ENCODE results near the gene PRKG1. TPM values are rescaled to one million over a fixed set of nuclear protein-coding genes. Genes with fewer than 3 reads are reported as not detected.

The PRKG1 gene
- total RNA-seq = 3.7 and 4.6 TPM in 2 replicates
- long read RNA-seq, partial matches to known transcripts = 1 of 4 reads
- long read RNA-seq, other reads (novel, unspliced or antisense) = 3 of 4 reads

DNA sequence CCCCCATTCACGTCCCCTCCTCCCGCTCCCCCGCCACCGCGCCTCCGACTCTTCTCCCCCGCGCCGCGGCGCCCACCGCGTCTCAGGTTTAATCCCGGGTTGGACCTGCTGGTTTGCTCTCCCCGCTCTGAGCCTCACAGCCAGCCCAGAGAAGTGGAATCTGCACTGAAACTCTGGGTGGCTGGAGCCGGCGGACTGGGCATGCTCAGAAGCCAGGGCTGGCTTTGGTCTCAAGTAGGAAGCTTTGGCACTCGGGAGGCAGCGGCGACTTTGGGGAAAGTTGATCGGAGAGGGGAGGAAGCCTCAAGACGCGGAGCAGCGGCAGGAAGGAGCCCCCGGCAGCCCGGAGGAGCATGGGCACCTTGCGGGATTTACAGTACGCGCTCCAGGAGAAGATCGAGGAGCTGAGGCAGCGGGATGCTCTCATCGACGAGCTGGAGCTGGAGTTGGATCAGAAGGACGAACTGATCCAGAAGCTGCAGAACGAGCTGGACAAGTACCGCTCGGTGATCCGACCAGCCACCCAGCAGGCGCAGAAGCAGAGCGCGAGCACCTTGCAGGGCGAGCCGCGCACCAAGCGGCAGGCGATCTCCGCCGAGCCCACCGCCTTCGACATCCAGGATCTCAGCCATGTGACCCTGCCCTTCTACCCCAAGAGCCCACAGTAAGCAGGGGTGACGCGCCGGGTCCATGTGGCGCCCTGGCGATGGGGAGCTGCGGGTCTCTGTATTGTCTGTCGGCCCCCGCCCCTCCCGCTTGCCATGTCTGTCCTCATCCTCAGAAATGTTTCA, at the start of gene PRKG1:
Gene PRKG1, plus strand, starts transcription at position 250 of the 791 bp plus-strand sequence.
- Mint-ChIP-seq H3K27ac (peak within 1 kb of the TSS; percentile 94), H3K9me3 (ENCODE audit: low read depth) (no peaks in the 10 kb centered on the region), H3K4me1 (ENCODE audit: low read depth) (peaks cover 5% of the 10 kb centered on the region), H3K27me3 (peaks cover 30% of the 10 kb centered on the region), H3K4me3 (ENCODE audit: low read depth) (peak within 1 kb of the TSS; percentile 86), H3K36me3 (ENCODE audit: insufficient read depth) (no peaks in the 10 kb centered on the region)
- DNase-seq (ENCODE audit: low spot score, unreplicated experiment) = peak; percentile 59
- TF ChIP-seq CTCF (IDR thresholded peaks at IDR 0.05; ENCODE audit: unreplicated experiment) = no peak

GRCh38 chr10:51028420-51028819, 45.9 kb upstream of the PRKG1 start:
- no peak for DNase-seq (ENCODE audit: low spot score, unreplicated experiment)
- no peak overlapping the region for H3K27ac Mint-ChIP-seq
- no peaks in the 10 kb centered on the region for H3K27me3 Mint-ChIP-seq
- H3K4me1 Mint-ChIP-seq (ENCODE audit: low read depth) = peaks cover 1% of the 10 kb centered on the region
- no peak overlapping the region for H3K4me3 Mint-ChIP-seq (ENCODE audit: low read depth)
- H3K9me3 Mint-ChIP-seq (ENCODE audit: low read depth) = no peaks in the 10 kb centered on the region
- no peak for TF ChIP-seq CTCF (IDR thresholded peaks at IDR 0.05; ENCODE audit: unreplicated experiment)
- H3K36me3 Mint-ChIP-seq (ENCODE audit: insufficient read depth) = no peaks in the 10 kb centered on the region

DNA sequence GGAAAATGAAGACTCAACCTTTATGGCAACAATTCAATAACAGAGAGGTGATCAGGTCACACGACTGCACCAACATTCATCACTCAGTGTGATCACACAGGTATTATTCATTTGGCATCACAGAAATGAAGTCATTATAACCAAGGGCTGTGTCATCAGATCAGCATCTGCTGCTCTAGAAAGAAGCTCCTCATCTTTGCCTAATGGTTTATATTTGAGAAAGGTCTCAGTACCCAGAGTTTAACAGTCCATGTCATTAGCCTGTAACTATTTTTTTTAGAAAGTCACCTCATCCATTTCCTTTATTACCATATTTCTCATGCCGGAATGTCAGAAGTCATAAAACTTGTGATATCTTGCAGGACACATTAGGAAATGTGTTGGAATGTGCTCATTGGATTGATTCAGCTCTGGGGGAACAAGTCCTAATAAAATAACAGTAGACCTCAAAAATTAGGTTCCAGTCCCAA, 45.1 kb upstream of the PRKG1 start:
- Mint-ChIP-seq H3K27ac (no peak overlapping the region), H3K4me3 (ENCODE audit: low read depth) (no peak overlapping the region), H3K4me1 (ENCODE audit: low read depth) (peaks cover 1% of the 10 kb centered on the region), H3K9me3 (ENCODE audit: low read depth) (no peaks in the 10 kb centered on the region), H3K36me3 (ENCODE audit: insufficient read depth) (no peaks in the 10 kb centered on the region), H3K27me3 (no peaks in the 10 kb centered on the region)
- TF ChIP-seq CTCF (IDR thresholded peaks at IDR 0.05; ENCODE audit: unreplicated experiment) = no peak
- DNase-seq (ENCODE audit: low spot score, unreplicated experiment) = no peak

DNA sequence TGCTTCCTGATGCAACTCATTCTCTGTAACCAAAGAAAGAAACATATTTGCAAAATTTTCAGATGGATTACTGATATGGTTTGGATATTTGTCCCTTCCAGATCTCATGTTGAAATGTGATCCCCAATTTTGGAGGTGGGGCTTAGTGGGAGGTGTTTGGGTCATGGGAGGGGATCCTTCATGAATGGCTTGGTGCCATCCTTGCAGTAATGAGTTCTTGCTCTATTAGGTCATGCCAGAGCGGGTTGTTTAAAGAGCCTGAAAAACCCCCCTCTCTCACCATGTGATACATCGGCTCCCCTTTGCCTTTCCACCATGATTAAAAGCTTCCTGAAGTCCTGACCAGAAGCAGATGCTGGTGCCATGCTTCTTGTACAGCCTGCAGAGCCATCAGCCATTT, 43.8 kb upstream of the PRKG1 start:
- no peaks in the 10 kb centered on the region for H3K27me3 Mint-ChIP-seq
- TF ChIP-seq CTCF (IDR thresholded peaks at IDR 0.05; ENCODE audit: unreplicated experiment) = no peak

DNA sequence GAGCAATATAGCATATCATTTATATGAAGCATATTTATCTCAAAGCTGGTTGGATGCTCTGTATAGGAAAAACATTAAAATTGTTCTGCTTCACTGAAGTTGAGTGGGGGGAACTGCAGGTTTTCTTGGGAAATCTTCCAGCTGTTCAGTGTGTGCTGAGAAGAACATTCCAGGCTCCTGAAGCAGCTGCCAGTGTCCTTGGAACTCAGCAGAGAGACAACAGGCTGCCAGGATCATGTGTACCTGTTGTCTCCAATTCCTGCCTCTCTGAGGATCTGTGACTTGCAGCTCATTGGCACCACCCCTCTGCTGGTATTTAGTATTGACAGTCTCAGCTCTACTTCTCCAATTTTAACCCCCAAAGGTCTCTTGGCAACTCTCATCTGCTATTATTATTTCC, 42.3 kb upstream of the PRKG1 start:
- TF ChIP-seq CTCF (IDR thresholded peaks at IDR 0.05; ENCODE audit: unreplicated experiment) = no peak
- Mint-ChIP-seq H3K9me3 (ENCODE audit: low read depth) (no peaks in the 10 kb centered on the region), H3K27me3 (no peaks in the 10 kb centered on the region), H3K4me1 (ENCODE audit: low read depth) (peaks cover under 1% of the 10 kb centered on the region), H3K27ac (no peak overlapping the region), H3K36me3 (ENCODE audit: insufficient read depth) (no peaks in the 10 kb centered on the region), H3K4me3 (ENCODE audit: low read depth) (no peak overlapping the region)
- no peak for DNase-seq (ENCODE audit: low spot score, unreplicated experiment)

More for the DNA sequence above, 43.8 kb upstream of the PRKG1 start:
- Mint-ChIP-seq H3K36me3 (ENCODE audit: insufficient read depth) (no peaks in the 10 kb centered on the region), H3K27ac (no peak overlapping the region), H3K4me3 (ENCODE audit: low read depth) (no peak overlapping the region), H3K9me3 (ENCODE audit: low read depth) (no peaks in the 10 kb centered on the region), H3K4me1 (ENCODE audit: low read depth) (peaks cover 1% of the 10 kb centered on the region)
- no peak for DNase-seq (ENCODE audit: low spot score, unreplicated experiment)

Measured in progenitor cell of endocrine pancreas (in vitro differentiated cells).